DND-41 (cell line): ENCODE measurements around the gene IREB2.

Experiments
- ATAC-seq: fragments of 200-7000 bp; cut with Tn5 transposase; 3 replicates; pipeline ENCODE4 v1.9.1; 2021; ENCODE audit warnings: low read depth; ENCODE audit not compliant: insufficient read depth
- DNase-seq: peaks from one replicate; pipeline ENCODE4 v3.0.0-alpha.2; 2020
- H2AFZ ChIP-seq: 2 replicates; pipeline ENCODE4 v1.6.0; 2012; ENCODE audit warnings: low read depth, low read length
- H3K27ac ChIP-seq: 2 replicates; pipeline ENCODE4 v1.5.1; 2012; ENCODE audit warnings: low read length, inconsistent platforms
- H3K27me3 ChIP-seq: fragments of 200-600 bp; sonication (generic); 2 replicates; pipeline ENCODE4 v1.6.0; 2012; ENCODE audit warnings: low read length, mild to moderate bottlenecking, inconsistent platforms; ENCODE audit not compliant: insufficient read depth, poor library complexity
- H3K36me3 ChIP-seq: 2 replicates; pipeline ENCODE4 v1.5.1; 2012; ENCODE audit warnings: low read length, inconsistent platforms; ENCODE audit not compliant: insufficient read depth
- H3K4me1 ChIP-seq: 2 replicates; pipeline ENCODE4 v1.5.1; 2012; ENCODE audit warnings: mild to moderate bottlenecking, low read length; ENCODE audit not compliant: insufficient read depth
- H3K4me2 ChIP-seq: 2 replicates; pipeline ENCODE4 v1.6.0; 2012; ENCODE audit warnings: mild to moderate bottlenecking, moderate library complexity, low read length, inconsistent platforms; ENCODE audit not compliant: insufficient read depth
- H3K4me3 ChIP-seq, 2 experiments: fragments of 200-600 bp in 1 of 2; shearing (Covaris generic) in 1 of 2; 2 replicates each; pipeline ENCODE4 v1.5.1; 2012 to 2016; ENCODE audit warnings: inconsistent platforms in 2 of 2, low read length in 2 of 2, mild to moderate bottlenecking in 2 of 2, low read depth in 1 of 2, moderate library complexity in 1 of 2
- H3K79me2 ChIP-seq: 2 replicates; pipeline ENCODE4 v1.6.0; 2012; ENCODE audit warnings: low read length, inconsistent platforms; ENCODE audit not compliant: insufficient read depth
- H3K9ac ChIP-seq: 2 replicates; pipeline ENCODE4 v1.6.0; 2012; ENCODE audit warnings: low read depth, mild to moderate bottlenecking, inconsistent platforms, low read length, moderate library complexity
- H3K9me3 ChIP-seq: 2 replicates; pipeline ENCODE4 v1.5.1; 2012; ENCODE audit warnings: low read length, moderate library complexity, mild to moderate bottlenecking, inconsistent platforms; ENCODE audit not compliant: insufficient read depth, severe bottlenecking
- H4K20me1 ChIP-seq: 2 replicates; pipeline ENCODE4 v1.6.0; 2012; ENCODE audit warnings: low read length; ENCODE audit not compliant: insufficient read depth
- EZH2 ChIP-seq: IDR thresholded peaks from 3 replicates; pipeline ENCODE4 v1.6.1; 2012; ENCODE audit warnings: borderline replicate concordance, low read depth, mild to moderate bottlenecking, moderate library complexity, low read length, inconsistent platforms; ENCODE audit not compliant: severe bottlenecking
- TF ChIP-seq, protein P1 (sequence below): IDR thresholded peaks from 2 replicates; pipeline ENCODE4 v1.5.1; 2012; ENCODE audit warnings: borderline replicate concordance, low read length, moderate library complexity, mild to moderate bottlenecking; ENCODE audit not compliant: poor library complexity, severe bottlenecking; ENCODE audit errors: extremely low read depth

The IREB2 gene

DNA sequence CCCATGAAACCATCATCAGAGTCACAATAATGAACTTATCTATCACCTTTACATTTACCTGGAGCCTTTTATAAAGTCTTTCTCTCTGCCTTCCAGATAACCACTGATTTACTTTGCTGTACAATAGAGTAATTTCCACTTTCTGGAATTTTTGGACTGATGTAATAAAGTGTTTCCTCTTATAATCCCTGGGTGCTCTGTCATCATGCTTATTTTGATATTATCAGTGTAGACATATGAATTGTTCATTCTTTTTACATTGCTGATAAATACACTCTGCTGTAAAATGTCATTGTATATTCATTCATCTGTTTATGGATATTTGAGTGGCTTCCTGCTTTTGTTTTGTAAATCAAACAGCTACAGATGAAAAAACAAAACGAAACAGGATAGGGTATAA lies 27.0 kb upstream of the IREB2 start:
- no peak overlapping the region for H3K4me2 ChIP-seq
- no peak overlapping the region for H3K4me3 ChIP-seq
- H2AFZ ChIP-seq = no peak overlapping the region
- H3K27ac ChIP-seq = no peak overlapping the region
- DNase-seq = no peak
- no peaks in the 10 kb centered on the region for H4K20me1 ChIP-seq
- H3K4me1 ChIP-seq = no peaks in the 10 kb centered on the region
- no peak overlapping the region for H3K9ac ChIP-seq
- TF ChIP-seq, protein P1, sequence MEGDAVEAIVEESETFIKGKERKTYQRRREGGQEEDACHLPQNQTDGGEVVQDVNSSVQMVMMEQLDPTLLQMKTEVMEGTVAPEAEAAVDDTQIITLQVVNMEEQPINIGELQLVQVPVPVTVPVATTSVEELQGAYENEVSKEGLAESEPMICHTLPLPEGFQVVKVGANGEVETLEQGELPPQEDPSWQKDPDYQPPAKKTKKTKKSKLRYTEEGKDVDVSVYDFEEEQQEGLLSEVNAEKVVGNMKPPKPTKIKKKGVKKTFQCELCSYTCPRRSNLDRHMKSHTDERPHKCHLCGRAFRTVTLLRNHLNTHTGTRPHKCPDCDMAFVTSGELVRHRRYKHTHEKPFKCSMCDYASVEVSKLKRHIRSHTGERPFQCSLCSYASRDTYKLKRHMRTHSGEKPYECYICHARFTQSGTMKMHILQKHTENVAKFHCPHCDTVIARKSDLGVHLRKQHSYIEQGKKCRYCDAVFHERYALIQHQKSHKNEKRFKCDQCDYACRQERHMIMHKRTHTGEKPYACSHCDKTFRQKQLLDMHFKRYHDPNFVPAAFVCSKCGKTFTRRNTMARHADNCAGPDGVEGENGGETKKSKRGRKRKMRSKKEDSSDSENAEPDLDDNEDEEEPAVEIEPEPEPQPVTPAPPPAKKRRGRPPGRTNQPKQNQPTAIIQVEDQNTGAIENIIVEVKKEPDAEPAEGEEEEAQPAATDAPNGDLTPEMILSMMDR = no peak
- TF ChIP-seq EZH2 = no peak
- no peak for ATAC-seq
- no peaks in the 10 kb centered on the region for H3K27me3 ChIP-seq
- no peaks in the 10 kb centered on the region for H3K79me2 ChIP-seq
- H3K9me3 ChIP-seq = no peaks in the 10 kb centered on the region
- no peaks in the 10 kb centered on the region for H3K36me3 ChIP-seq

DNA sequence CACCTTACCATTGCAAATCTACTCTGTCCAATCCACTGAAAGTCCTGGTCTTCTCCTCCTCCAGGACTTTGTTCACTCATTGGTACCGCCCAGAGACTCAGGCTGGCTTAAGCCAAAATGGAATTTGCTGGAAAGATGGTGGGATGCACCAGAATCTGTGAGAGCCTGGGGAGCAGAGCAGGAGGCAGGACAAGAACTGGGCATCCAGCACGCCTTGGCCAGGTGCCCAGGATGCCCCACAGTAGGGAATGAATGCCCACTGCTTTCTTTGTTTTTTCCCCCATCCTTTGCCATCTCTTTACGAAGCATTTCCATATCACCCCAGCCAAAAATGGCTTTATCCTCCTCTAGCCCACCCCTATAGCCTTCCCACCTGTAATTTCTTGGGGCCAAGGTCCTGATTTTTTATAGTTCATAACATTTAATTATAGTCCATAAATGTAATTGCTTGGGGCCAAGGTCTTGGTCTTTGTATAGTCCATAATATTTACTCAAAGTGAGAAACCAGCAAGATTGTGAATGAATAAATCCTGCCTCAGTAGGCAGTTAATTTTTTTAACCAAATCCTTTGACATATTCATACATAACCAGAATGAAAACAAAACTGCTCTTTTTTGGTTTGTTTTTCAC lies 23.3 kb upstream of the IREB2 start:
- Histone ChIP-seq H3K36me3 (no peaks in the 10 kb centered on the region), H3K4me1 (no peaks in the 10 kb centered on the region), H4K20me1 (no peaks in the 10 kb centered on the region), H3K4me3 (no peak overlapping the region), H3K27me3 (no peaks in the 10 kb centered on the region), H3K9me3 (no peaks in the 10 kb centered on the region), H3K27ac (no peak overlapping the region), H3K4me2 (no peak overlapping the region), H2AFZ (no peak overlapping the region), H3K9ac (no peak overlapping the region), H3K79me2 (no peaks in the 10 kb centered on the region)
- TF ChIP-seq, protein P1 = no peak
- no peak for TF ChIP-seq EZH2
- ATAC-seq = no peak
- no peak for DNase-seq

DNA sequence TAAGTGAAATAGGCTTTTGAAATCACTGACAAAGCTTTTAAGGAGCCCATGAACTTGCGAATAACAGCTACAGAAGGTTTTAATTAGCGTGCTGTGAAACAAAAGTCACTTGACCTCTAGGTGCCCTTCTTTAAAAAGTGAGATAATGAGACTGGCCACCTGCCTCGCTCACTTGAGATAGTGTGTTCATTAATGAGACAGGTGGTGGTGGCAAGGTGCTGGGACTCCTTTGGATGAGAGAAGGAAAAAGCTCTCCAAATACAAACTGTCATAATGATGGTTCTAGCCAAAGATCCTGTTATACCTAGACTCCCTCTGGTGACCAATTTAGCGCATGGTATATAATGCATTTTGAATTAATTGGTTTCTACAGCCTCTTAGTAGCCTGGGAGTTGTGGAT lies 22.7 kb upstream of the IREB2 start:
- H3K9me3 ChIP-seq = no peaks in the 10 kb centered on the region
- H3K4me2 ChIP-seq = no peak overlapping the region
- no peaks in the 10 kb centered on the region for H3K27me3 ChIP-seq
- no peak overlapping the region for H3K4me3 ChIP-seq
- no peak for DNase-seq
- no peak overlapping the region for H2AFZ ChIP-seq
- no peaks in the 10 kb centered on the region for H3K79me2 ChIP-seq
- TF ChIP-seq, protein P1 = peak; percentile 8
- no peak for TF ChIP-seq EZH2
- no peaks in the 10 kb centered on the region for H3K36me3 ChIP-seq
- no peaks in the 10 kb centered on the region for H3K4me1 ChIP-seq
- H3K9ac ChIP-seq = no peak overlapping the region
- no peaks in the 10 kb centered on the region for H4K20me1 ChIP-seq
- ATAC-seq = no peak
- H3K27ac ChIP-seq = no peak overlapping the region
